NT2/D1 (cell line): Measurements from ENCODE around the gene PRND.

Source experiments
- DNase-seq: peaks from one replicate; pipeline ENCODE4 v3.0.0-alpha.2; 2011; ENCODE audit warnings: low read depth, low spot score
- H3K27me3 ChIP-seq: 2 replicates; pipeline ENCODE4 v1.6.0; 2011; ENCODE audit warnings: mild to moderate bottlenecking; ENCODE audit not compliant: insufficient read length, insufficient read depth
- H3K36me3 ChIP-seq: 2 replicates; pipeline ENCODE4 v1.6.1; 2011; ENCODE audit warnings: mild to moderate bottlenecking, low read length, mixed read lengths; ENCODE audit not compliant: insufficient read depth, insufficient read length
- H3K4me1 ChIP-seq: 2 replicates; pipeline ENCODE4 v1.5.1; 2011; ENCODE audit not compliant: insufficient read depth, insufficient read length
- H3K4me3 ChIP-seq: 2 replicates; pipeline ENCODE4 v1.5.1; 2011; ENCODE audit warnings: low read depth; ENCODE audit not compliant: insufficient read length
- H3K9ac ChIP-seq: 2 replicates; pipeline ENCODE4 v1.6.0; 2011; ENCODE audit warnings: low read depth; ENCODE audit not compliant: insufficient read length
- H3K9me3 ChIP-seq: 2 replicates; pipeline ENCODE4 v1.5.1; 2011; ENCODE audit warnings: mild to moderate bottlenecking, low read length; ENCODE audit not compliant: insufficient read depth
- SUZ12 ChIP-seq: IDR thresholded peaks from 2 replicates; pipeline ENCODE4 v1.6.1; 2011; ENCODE audit not compliant: insufficient read length, insufficient read depth; ENCODE audit errors: extremely low read depth
- YY1 ChIP-seq: IDR thresholded peaks from 2 replicates; pipeline ENCODE4 v1.6.1; 2011; ENCODE audit not compliant: insufficient read length, insufficient read depth
- ZNF274 ChIP-seq: IDR thresholded peaks from 2 replicates; pipeline ENCODE4 v1.6.1; 2011; ENCODE audit warnings: mild to moderate bottlenecking, low read depth, low read length

Gene PRND

DNA sequence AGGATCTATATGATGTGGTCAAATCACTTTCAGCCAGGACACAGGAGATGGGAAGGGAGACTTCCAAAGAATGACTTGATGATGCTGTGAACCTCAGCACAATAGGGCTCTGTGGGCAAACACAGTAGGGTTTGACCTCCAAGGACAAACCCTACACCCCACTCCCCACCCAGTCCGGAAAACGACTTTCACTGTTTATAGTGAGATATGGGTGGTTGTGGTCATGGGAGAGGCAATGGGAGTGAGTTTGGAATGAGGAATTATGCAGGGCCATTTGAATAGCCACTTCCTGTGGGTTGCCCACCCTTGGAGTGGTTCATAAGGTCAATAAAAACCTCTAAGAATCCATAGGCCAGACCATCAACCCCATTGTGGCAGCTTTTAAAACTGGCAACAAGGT lies 38.4 kb upstream of the PRND start:
- Histone ChIP-seq H3K9ac (no peak overlapping the region), H3K4me3 (no peak overlapping the region), H3K9me3 (no peaks in the 10 kb centered on the region), H3K27me3 (no peaks in the 10 kb centered on the region), H3K4me1 (no peaks in the 10 kb centered on the region), H3K36me3 (peaks cover 3% of the 10 kb centered on the region)
- DNase-seq: no peak
- TF ChIP-seq YY1 (no peak), ZNF274 (no peak)

DNA sequence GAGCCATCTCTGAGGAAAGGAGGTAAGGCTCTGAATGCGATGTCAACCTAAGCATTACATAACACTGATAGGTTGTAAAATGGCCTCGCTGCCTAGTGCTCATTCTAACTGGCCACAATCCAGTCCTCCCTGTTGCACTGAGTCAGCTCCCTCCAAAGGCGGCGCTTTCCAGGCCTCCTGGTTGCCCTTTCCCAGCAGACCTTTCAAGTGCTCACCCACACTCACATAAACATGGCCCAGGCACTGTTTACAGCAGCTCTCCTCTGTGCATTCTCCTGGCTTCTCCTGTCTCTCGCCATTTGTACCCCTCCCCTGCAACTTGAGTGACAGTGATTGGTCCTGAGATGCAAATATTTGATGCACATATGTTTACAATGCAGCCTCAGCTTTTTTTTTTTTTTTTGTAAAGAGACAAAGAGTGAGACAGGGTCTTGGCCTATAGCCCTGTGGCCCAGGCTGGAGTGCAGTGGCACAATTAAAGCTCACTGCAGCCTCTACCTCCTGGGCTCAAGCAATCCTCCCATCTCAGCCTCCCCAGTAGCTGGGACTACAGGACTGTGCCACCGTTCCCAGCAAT lies 36.8 kb upstream of the PRND start:
- DNase-seq: no peak
- H3K9ac ChIP-seq: no peak overlapping the region
- no peaks in the 10 kb centered on the region for H3K4me1 ChIP-seq
- H3K36me3 ChIP-seq: peaks cover 12% of the 10 kb centered on the region
- H3K9me3 ChIP-seq: no peaks in the 10 kb centered on the region
- H3K4me3 ChIP-seq: no peak overlapping the region
- H3K27me3 ChIP-seq: no peaks in the 10 kb centered on the region
- no peak for TF ChIP-seq SUZ12
- no peak for TF ChIP-seq ZNF274
- no peak for TF ChIP-seq YY1

DNA sequence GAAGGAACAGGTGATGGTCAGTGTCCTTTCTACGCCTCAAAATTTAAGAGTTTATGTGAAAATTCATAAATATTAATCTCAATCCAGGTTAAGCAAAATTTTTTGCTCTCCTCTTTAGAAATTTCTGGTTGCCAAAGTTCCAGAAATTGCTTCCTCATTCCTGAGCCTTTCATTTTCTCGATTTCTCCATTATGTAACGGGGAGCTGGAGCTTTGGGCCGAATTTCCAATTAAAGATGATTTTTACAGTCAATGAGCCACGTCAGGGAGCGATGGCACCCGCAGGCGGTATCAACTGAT lies 35.8 kb upstream of the PRND start:
- peaks cover 12% of the 10 kb centered on the region for H3K36me3 ChIP-seq
- H3K4me1 ChIP-seq: no peaks in the 10 kb centered on the region
- peak overlapping the region; percentile 5 for H3K9ac ChIP-seq
- DNase-seq: no peak
- H3K27me3 ChIP-seq: no peaks in the 10 kb centered on the region
- H3K9me3 ChIP-seq: no peaks in the 10 kb centered on the region
- TF ChIP-seq YY1: no peak
- TF ChIP-seq ZNF274: no peak
- TF ChIP-seq SUZ12: no peak
- peak overlapping the region; percentile 29 for H3K4me3 ChIP-seq

DNA sequence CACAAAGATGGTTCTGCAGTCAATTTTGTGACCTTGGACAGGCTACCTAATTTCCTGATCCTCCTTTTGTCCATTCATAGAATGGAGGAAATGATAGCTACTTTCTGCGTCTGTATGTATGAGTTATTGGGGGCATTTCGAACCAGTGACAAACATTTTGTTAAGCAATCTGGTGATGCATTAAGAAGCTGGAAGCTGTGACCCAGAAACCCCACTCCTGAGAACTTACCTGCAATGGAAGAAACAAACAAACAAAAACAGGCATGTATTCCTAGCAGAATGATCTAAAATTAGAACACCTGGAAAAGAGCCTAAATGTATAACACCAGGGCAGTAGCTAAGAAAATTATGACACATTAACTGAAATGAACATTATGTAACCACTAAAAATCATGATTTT lies 33.4 kb upstream of the PRND start:
- TF ChIP-seq ZNF274 (no peak), SUZ12 (no peak), YY1 (no peak)
- H3K4me3 ChIP-seq: no peak overlapping the region
- no peaks in the 10 kb centered on the region for H3K9me3 ChIP-seq
- DNase-seq: no peak
- H3K36me3 ChIP-seq: peaks cover 16% of the 10 kb centered on the region
- no peaks in the 10 kb centered on the region for H3K27me3 ChIP-seq
- no peaks in the 10 kb centered on the region for H3K4me1 ChIP-seq
- H3K9ac ChIP-seq: no peak overlapping the region

DNA sequence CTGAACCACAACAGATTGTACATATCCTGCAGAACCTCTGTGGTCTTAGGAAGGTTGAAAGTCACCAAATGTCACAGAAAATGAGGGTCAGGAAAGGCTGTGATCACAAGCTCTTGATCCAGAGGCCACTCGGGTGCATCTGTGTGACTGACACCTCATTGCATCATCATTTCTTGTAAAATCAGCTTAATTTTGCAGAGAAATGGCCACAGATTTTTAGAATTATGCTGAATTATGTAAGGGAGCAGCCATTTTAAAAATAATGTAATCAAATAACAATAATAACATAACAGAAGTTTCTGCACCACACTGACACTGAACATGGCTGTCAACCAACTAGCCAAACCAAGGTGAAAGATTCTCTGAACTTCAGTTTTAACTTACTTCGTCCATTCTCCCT lies 32.5 kb upstream of the PRND start:
- Histone ChIP-seq H3K9me3 (no peaks in the 10 kb centered on the region), H3K4me3 (no peak overlapping the region), H3K9ac (no peak overlapping the region), H3K27me3 (no peaks in the 10 kb centered on the region), H3K36me3 (peaks cover 16% of the 10 kb centered on the region), H3K4me1 (no peaks in the 10 kb centered on the region)
- no peak for DNase-seq
- TF ChIP-seq SUZ12 (no peak), ZNF274 (no peak), YY1 (no peak)

DNA sequence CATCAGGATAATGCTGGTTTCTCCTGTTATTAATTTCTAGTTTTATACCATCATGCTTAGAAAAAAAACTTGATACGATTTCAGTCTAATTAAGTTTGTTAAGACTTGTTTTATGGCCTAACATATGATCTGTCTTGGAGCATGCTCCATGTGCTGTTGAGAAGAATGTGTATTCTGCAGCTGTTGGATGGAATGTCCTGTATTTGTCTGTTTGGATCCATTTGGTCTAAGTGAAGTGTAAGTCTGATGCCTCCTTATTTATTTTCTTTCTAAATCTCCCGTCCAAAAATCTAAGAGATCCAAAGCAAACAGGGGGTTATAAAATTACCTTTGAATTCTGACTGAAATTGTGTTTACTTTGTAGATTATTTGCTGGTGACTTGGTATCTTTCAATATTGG lies 30.0 kb upstream of the PRND start:
- TF ChIP-seq ZNF274 (no peak), SUZ12 (no peak), YY1 (no peak)
- DNase-seq: no peak
- Histone ChIP-seq H3K27me3 (no peaks in the 10 kb centered on the region), H3K36me3 (peaks cover 16% of the 10 kb centered on the region), H3K4me1 (no peaks in the 10 kb centered on the region), H3K9me3 (no peaks in the 10 kb centered on the region), H3K9ac (no peak overlapping the region), H3K4me3 (no peak overlapping the region)

DNA sequence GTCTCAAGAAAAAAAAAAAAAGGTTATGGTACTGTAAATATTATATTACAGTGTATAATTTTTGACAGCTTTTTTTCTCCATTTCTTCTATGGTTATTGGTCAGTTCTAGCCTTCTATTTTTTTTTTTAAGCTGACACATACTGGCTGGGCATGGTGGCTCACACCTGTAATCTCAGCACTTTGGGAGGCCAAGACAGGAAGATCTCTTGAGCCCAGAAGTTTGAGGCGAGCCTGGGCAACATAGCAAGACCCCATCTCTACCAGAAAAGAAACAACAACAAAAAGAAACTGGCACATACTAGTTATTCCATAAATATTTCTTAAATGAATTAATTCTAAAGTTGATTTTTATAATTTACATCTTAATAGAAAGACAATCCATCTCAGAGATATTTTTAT lies 27.6 kb upstream of the PRND start:
- peaks cover 10% of the 10 kb centered on the region for H3K36me3 ChIP-seq
- TF ChIP-seq SUZ12 (no peak), YY1 (no peak), ZNF274 (no peak)

More for the DNA sequence above, 27.6 kb upstream of the PRND start:
- Histone ChIP-seq H3K9ac (no peak overlapping the region), H3K27me3 (no peaks in the 10 kb centered on the region), H3K4me1 (no peaks in the 10 kb centered on the region), H3K4me3 (no peak overlapping the region), H3K9me3 (no peaks in the 10 kb centered on the region)
- DNase-seq: no peak
